H9 (cell line): ENCODE results near the gene SLC9A9. TPM values are rescaled to one million over a fixed set of nuclear protein-coding genes. Genes with fewer than 3 reads are reported as not detected.

Experiments used
- DNase-seq: peaks from one replicate; pipeline ENCODE4 v3.0.0-alpha.2; 2017
- H2AFZ ChIP-seq: one replicate; pipeline ENCODE4 v1.6.1; 2013; ENCODE audit warnings: mild to moderate bottlenecking, low read length, control low read depth, moderate library complexity
- H2AK5ac ChIP-seq: 2 replicates; pipeline ENCODE4 v1.6.1; 2013; ENCODE audit warnings: low read length, control low read depth, mixed read lengths; ENCODE audit not compliant: insufficient read length
- H2BK120ac ChIP-seq: one replicate; pipeline ENCODE4 v1.6.1; 2013; ENCODE audit warnings: low read depth, mild to moderate bottlenecking, low read length, control low read depth, inconsistent platforms; ENCODE audit not compliant: poor library complexity, severe bottlenecking
- H2BK12ac ChIP-seq: 2 replicates; pipeline ENCODE4 v1.6.1; 2013; ENCODE audit warnings: low read length, control low read depth, mixed read lengths, low read depth; ENCODE audit not compliant: insufficient read length
- H2BK15ac ChIP-seq: 2 replicates; pipeline ENCODE4 v1.6.1; 2013; ENCODE audit warnings: low read depth, low read length, control low read depth
- H2BK20ac ChIP-seq: one replicate; pipeline ENCODE4 v1.6.1; 2013; ENCODE audit warnings: low read depth, mild to moderate bottlenecking, low read length, control low read depth, inconsistent platforms; ENCODE audit not compliant: poor library complexity, severe bottlenecking
- H2BK5ac ChIP-seq: 2 replicates; pipeline ENCODE4 v1.6.1; 2013; ENCODE audit warnings: low read length, control low read depth, mixed read lengths; ENCODE audit not compliant: insufficient read length
- H3K14ac ChIP-seq: 2 replicates; pipeline ENCODE4 v1.6.1; 2013; ENCODE audit warnings: low read length, control low read depth; ENCODE audit not compliant: insufficient read depth
- H3K18ac ChIP-seq: 2 replicates; pipeline ENCODE4 v1.6.1; 2013; ENCODE audit warnings: low read depth, mild to moderate bottlenecking, mixed read lengths, low read length, control low read depth; ENCODE audit not compliant: insufficient read length
- H3K23ac ChIP-seq: 2 replicates; pipeline ENCODE4 v1.6.1; 2013; ENCODE audit warnings: low read length, control low read depth, mixed read lengths, low read depth; ENCODE audit not compliant: insufficient read length
- H3K23me2 ChIP-seq: 2 replicates; pipeline ENCODE4 v1.6.1; 2013; ENCODE audit warnings: low read depth, mild to moderate bottlenecking, mixed read lengths, low read length, control low read depth; ENCODE audit not compliant: insufficient read length, poor library complexity, severe bottlenecking
- H3K27ac ChIP-seq: 2 replicates; pipeline ENCODE4 v1.5.1; 2013; ENCODE audit warnings: low read length, control low read depth, mixed read lengths, low read depth; ENCODE audit not compliant: insufficient read length
- H3K27me3 ChIP-seq: 2 replicates; pipeline ENCODE4 v1.6.1; 2013; ENCODE audit warnings: low read length, control low read depth, inconsistent platforms; ENCODE audit not compliant: insufficient read depth
- H3K4ac ChIP-seq: 2 replicates; pipeline ENCODE4 v1.6.1; 2013; ENCODE audit warnings: low read depth, mild to moderate bottlenecking, control low read depth, inconsistent platforms, low read length, moderate library complexity
- H3K4me1 ChIP-seq: 2 replicates; pipeline ENCODE4 v1.6.1; 2013; ENCODE audit warnings: low read length, control low read depth, inconsistent platforms; ENCODE audit not compliant: insufficient read depth
- H3K4me2 ChIP-seq: 2 replicates; pipeline ENCODE4 v1.6.1; 2013; ENCODE audit warnings: low read length, control low read depth, mixed read lengths; ENCODE audit not compliant: insufficient read length, insufficient read depth
- H3K56ac ChIP-seq: 2 replicates; pipeline ENCODE4 v1.6.1; 2013; ENCODE audit warnings: low read depth, mild to moderate bottlenecking, mixed read lengths, low read length, control low read depth; ENCODE audit not compliant: insufficient read length
- H3K79me1 ChIP-seq: 2 replicates; pipeline ENCODE4 v1.6.1; 2013; ENCODE audit warnings: low read depth, mild to moderate bottlenecking, moderate library complexity, low read length, control low read depth, inconsistent platforms; ENCODE audit not compliant: insufficient read depth, poor library complexity, severe bottlenecking
- H3K79me2 ChIP-seq: 2 replicates; pipeline ENCODE4 v1.6.1; 2013; ENCODE audit warnings: low read length, control low read depth, inconsistent platforms; ENCODE audit not compliant: insufficient read depth
- H3K9ac ChIP-seq: 2 replicates; pipeline ENCODE4 v1.6.1; 2013; ENCODE audit warnings: low read length, control low read depth, mixed read lengths; ENCODE audit not compliant: insufficient read length; ENCODE audit errors: extremely low read depth
- H3K9me3 ChIP-seq: one replicate; pipeline ENCODE4 v1.6.1; 2013; ENCODE audit warnings: low read depth, low read length, inconsistent platforms; ENCODE audit not compliant: control insufficient read depth
- H3T11ph ChIP-seq: one replicate; pipeline ENCODE4 v1.6.1; 2013; ENCODE audit warnings: mild to moderate bottlenecking, low read length, control low read depth, inconsistent platforms
- H4K20me1 ChIP-seq: one replicate; pipeline ENCODE4 v1.6.1; 2013; ENCODE audit not compliant: control insufficient read depth, insufficient read length, insufficient read depth
- H4K5ac ChIP-seq: 2 replicates; pipeline ENCODE4 v1.6.1; 2013; ENCODE audit warnings: low read depth, mild to moderate bottlenecking, mixed read lengths, low read length, control low read depth; ENCODE audit not compliant: insufficient read length
- H4K8ac ChIP-seq: replicated peaks from 2 replicates; pipeline ENCODE4 v1.6.1; 2013; ENCODE audit warnings: low read length, control low read depth, mixed read lengths, low read depth; ENCODE audit not compliant: insufficient read length
- H4K91ac ChIP-seq: 2 replicates; pipeline ENCODE4 v1.6.1; 2013; ENCODE audit warnings: low read depth, mild to moderate bottlenecking, moderate library complexity, mixed read lengths, low read length, control low read depth; ENCODE audit not compliant: insufficient read length
- H3K27ac Mint-ChIP-seq, 3 experiments: 2 replicates in 2 of 3; 3 replicates in 1 of 3; pipeline ENCODE4 v1.8.0; 2020 to 2021; ENCODE audit warnings: mixed read lengths in 3 of 3, mild to moderate bottlenecking in 1 of 3, moderate library complexity in 1 of 3
- H3K27me3 Mint-ChIP-seq: 2 replicates; pipeline ENCODE4 v1.8.0; 2021; ENCODE audit warnings: low read depth, mild to moderate bottlenecking, moderate library complexity, mixed read lengths
- H3K36me3 Mint-ChIP-seq, 3 experiments: 2 replicates in 2 of 3; 3 replicates in 1 of 3; pipeline ENCODE4 v1.8.0; 2020 to 2021; ENCODE audit warnings: low read depth in 3 of 3, mixed read lengths in 3 of 3; ENCODE audit not compliant: insufficient read depth in 1 of 3
- H3K4me1 Mint-ChIP-seq, 2 experiments: 2 replicates each; pipeline ENCODE4 v1.8.0; 2020; ENCODE audit warnings: mixed read lengths in 2 of 2
- H3K4me3 Mint-ChIP-seq, 2 experiments: 2 replicates in 1 of 2; 3 replicates in 1 of 2; pipeline ENCODE4 v1.8.0; 2020 to 2021; ENCODE audit warnings: mild to moderate bottlenecking in 2 of 2, mixed read lengths in 2 of 2, moderate library complexity in 1 of 2
- H3K9me3 Mint-ChIP-seq, 2 experiments: 2 replicates in 1 of 2; 3 replicates in 1 of 2; pipeline ENCODE4 v1.8.0; 2020; ENCODE audit warnings: mild to moderate bottlenecking in 2 of 2, mixed read lengths in 2 of 2, moderate library complexity in 1 of 2
- CTCF ChIP-seq: fragments of 200-600 bp; sonication (generic); conservative IDR thresholded peaks from 3 replicates; pipeline ENCODE4 v1.8.0; 2021; ENCODE audit warnings: antibody characterized with exemption, mild to moderate bottlenecking
- WGBS: extraction: QIAGEN DNeasy Blood & Tissue Kit; methylation state at CpG from one replicate; pipeline ENCODE4 v1.1.7; 2013; ENCODE audit warnings: missing lambda C conversion rate, low lambda C conversion rate, mixed read lengths; ENCODE audit not compliant: insufficient read length; ENCODE audit errors: extremely low coverage; 5-methylcytosine and 5-hydroxymethylcytosine counted together
- total RNA-seq: library from RNA; stranded (reverse); gene quantifications from 2 replicates; pipeline ENCODE4 v1.2.1, GENCODE V29; 2021

The SLC9A9 gene
- total RNA-seq, 1 experiment from 2014 or later: 0.35 TPM

- no peak overlapping the region for H3K4me3 Mint-ChIP-seq
- H2BK15ac ChIP-seq: no peak overlapping the region
These were observed 517.9 kb downstream of the SLC9A9 start for GRCh38 chr3:143330296-143330868.

More at GRCh38 chr3:143330296-143330868, 517.9 kb downstream of the SLC9A9 start:
- Mint-ChIP-seq H3K36me3 (no peaks in the 10 kb centered on the region), H3K4me1 (peaks cover 5 to 9% of the 10 kb centered on the region in 2 experiments), H3K9me3 (peaks cover 0 to 2% of the 10 kb centered on the region in 2 experiments; a peak in 1 of 5 replicates), H3K27ac (no peak overlapping the region), H3K27me3 (no peaks in the 10 kb centered on the region; the same call in 1 of the 2 replicates)
- Histone ChIP-seq H2BK120ac (no peak overlapping the region), H3K23me2 (no peaks in the 10 kb centered on the region), H3K4me2 (no peak overlapping the region), H3K4me1 (peaks cover 3% of the 10 kb centered on the region; the same call in 1 of the 2 replicates), H4K20me1 (no peaks in the 10 kb centered on the region), H3K18ac (no peak overlapping the region), H4K5ac (no peak overlapping the region), H3K23ac (no peak overlapping the region), H4K8ac (no peak overlapping the region), H2AFZ (no peak overlapping the region), H3K27ac (no peak overlapping the region), H4K91ac (no peak overlapping the region), H3K14ac (no peak overlapping the region), H2BK5ac (no peak overlapping the region), H2BK12ac (no peak overlapping the region), H3K79me2 (no peaks in the 10 kb centered on the region), H3K4ac (no peak overlapping the region), H3T11ph (no peak overlapping the region), H2BK20ac (no peak overlapping the region), H3K9ac (no peak overlapping the region), H3K27me3 (no peaks in the 10 kb centered on the region), H3K79me1 (no peaks in the 10 kb centered on the region), H3K9me3 (no peaks in the 10 kb centered on the region), H3K56ac (no peak overlapping the region), H2AK5ac (no peak overlapping the region)
- DNase-seq: no peak
- no CpG with 5 or more reads among the region's 2 CpGs for WGBS
- no peak for TF ChIP-seq CTCF
